ENCODE results near the gene FCRLB.
"Not testable (repeated sequence)": the region's sequence is repeated elsewhere in the genome, so short reads cannot be mapped to it uniquely, and the experiment has no call there.

Gene FCRLB

DNA sequence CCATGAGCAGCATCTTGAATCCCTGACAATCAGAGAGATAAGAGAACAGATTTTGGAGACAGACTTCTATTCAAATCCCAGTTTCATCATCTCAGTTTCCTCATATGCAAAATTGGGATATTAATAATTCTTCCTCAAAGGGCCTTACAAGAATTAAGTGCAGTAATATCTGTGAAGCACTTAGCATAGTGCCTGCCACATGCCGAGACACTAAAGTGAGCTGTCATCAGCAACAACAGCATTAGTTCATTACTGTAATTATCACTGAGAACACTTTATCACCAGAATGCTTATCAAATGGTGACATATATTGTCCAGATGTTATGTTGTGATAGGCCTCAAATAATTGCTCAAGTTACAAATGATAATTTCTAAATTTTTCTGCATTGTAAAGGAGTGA is 922 bp upstream of the FCRLB start:
- DNase-seq = peak in 3 of 4 experiments; percentile 30 to 50 (median 49)

DNA sequence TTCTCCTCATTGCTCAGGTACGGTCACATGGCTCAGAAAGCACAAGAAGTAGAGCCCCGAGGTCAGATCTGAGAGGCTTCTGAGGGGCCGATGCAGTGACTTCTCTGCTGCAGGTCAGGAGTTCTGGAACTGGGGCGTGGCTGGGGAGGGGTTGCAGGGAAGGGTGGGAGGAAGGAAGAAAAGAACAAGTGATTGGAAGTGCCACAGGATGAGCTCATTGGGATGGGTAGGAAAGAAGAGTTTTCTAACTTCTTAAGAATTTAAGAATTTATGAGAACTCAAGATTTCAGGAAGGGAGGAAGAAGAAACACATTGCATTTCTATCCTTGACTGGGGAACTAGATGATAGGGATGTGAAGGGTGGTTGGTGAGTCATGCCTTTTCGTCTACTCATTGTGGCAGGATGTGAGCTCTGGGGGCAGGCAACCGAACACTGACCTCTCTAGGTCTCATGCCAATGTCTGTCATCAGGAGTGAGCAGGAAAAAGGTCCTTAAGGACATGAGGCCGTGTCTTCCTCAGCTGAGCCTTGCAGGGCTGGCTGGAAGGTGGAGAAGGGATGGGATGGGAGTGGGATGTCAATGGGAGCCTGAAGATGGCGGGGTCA is 497 bp downstream of the FCRLB start:
- peak; percentile 87 to 95 (median 91) for DNase-seq

DNA sequence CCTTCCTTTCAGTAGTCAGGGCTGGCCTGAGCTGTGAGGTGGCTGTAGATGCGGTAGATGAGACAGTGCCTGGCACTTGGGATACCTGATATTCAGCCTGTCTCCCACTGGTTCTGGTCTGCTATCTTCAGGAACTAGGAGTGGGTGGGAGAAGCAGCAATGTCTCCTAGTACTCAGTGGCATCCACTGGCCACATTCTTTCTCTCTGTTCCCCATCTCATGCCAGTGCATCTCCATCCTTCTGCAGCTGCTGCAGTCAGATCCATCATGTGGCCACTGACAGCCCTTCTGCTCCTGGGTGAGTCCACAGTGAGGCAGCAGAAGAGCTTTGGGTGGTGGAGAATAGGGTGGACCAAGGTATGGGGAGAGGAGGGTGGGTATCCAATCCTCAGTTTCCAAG is 1.1 kb downstream of the FCRLB start:
- DNase-seq = peak in 3 of 4 experiments; percentile 28 to 31 (median 30)

DNA sequence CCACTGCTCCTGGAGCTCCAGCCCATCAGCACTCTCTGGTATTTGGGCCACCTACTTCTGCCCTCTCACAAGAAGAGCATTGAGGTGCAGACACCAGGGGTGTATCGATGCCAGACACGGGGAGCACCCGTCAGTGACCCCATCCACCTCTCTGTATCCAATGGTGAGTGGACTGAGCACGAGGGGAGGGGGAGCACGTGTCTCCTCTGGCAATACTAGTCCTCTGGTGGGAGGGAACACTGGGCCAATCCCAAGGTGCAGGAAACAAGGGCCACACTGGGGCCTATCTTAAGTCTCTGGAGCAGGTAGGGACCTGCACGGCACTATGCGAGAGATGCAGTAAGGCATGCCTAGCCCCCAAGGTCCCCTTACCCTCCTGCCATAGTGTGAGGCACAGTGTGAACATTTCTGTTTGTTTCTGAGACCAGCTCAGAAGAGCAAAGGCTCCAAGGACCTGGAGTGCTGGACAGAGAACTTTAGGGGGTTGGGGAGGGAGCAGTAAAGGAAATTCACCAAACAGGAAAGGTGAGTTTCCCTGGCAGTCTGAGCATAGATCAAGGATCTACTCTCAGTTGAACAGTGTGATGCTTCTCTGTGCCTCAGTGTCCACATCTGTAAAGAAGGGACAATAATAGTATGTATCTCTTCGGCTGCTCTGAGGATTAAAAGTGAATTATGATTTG is 2.3 kb downstream of the FCRLB start:
- DNase-seq = no peak

DNA sequence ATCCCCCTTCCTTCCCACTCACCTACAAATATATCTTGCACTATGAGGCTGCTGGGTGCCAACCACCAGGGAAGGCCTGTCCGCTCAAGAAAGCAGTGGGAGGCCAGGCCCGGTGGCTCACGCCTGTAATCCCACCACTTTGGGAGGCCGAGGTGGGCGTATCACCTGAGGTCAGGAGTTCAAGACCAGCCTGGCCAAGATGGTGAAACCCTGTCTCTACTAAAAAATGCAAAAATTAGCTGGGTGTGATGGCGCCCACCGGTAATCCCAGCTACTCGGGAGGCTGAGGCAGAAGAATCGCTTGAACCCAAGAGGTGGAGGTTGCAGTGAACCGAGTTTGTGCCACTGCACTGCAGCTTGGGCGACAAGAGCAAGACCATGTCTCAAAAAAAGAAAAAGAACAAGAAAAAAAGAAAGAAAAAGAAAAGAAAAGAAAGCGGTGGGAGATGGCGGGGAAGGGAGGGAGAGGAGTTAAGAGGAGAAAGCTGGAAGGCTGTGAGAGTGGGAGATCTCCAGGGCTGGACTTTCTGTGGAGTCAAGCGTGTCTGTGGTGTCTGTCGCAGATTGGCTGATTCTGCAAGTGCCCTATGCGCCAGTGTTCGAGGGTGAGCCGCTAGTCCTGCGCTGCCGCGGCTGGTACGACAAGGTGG is 4.0 kb downstream of the FCRLB start:
- not testable (repeated sequence) for DNase-seq

DNA sequence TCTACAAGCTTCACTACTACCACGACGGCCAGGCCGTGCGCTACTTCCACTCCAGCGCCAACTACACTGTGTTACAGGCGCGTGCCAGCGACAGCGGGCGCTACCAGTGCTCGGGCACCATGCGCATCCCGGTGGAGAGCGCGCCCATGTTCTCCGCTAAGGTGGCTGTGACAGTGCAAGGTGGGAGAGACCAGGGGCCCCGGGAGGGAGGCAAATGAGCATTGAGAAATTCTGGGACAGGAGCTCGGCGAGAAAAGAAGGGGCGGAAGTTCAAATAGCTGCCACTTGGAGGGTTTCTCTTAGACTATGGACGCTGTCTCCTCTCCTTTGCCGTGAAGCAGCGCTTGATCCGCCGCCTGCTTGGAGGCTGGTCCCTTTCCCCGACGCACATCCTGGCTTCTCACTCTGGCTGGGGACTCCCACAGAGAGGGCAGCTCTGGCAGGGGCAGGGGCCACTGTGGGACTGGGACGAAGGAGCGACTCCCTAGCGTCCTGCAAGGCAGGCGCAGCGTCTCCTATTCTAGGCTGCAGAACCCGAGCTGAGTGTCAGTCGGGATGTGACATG is 4.6 kb downstream of the FCRLB start:
- peak; percentile 41 to 72 (median 53) for DNase-seq

DNA sequence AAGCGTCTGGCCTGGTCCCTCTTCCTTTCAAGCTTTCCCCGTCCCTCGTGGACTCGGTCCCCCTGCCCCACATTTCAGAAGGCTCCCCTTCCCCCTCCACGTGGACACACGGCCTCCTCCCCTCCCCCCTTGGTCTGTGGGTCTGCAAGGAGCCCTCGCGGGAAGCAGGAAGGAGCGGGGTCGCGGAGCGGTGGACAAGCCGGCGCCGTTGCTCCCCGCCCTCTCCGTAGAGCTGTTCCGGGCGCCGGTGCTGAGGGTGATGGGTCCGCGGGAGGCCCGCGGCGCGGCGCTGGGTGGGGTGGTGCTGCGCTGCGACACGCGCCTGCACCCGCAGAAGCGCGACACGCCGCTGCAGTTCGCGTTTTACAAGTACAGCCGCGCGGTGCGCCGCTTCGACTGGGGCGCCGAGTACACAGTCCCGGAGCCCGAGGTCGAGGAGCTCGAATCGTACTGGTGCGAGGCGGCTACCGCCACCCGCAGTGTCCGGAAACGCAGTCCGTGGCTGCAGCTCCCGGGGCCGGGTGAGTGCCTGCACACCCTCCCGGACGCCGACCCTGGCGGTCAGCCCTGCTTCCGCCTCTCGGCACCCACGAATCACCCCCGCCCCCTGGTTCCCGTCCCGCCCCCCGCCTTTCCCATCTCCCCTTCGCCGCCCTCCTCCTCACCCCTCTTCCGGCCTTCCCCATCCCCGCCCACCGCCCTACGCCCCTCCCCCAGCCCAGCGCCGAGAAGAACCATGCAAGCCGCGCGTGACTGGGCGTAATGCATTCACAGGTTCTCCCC is 5.3 kb downstream of the FCRLB start:
- DNase-seq = peak; percentile 86 to 94 (median 88)

DNA sequence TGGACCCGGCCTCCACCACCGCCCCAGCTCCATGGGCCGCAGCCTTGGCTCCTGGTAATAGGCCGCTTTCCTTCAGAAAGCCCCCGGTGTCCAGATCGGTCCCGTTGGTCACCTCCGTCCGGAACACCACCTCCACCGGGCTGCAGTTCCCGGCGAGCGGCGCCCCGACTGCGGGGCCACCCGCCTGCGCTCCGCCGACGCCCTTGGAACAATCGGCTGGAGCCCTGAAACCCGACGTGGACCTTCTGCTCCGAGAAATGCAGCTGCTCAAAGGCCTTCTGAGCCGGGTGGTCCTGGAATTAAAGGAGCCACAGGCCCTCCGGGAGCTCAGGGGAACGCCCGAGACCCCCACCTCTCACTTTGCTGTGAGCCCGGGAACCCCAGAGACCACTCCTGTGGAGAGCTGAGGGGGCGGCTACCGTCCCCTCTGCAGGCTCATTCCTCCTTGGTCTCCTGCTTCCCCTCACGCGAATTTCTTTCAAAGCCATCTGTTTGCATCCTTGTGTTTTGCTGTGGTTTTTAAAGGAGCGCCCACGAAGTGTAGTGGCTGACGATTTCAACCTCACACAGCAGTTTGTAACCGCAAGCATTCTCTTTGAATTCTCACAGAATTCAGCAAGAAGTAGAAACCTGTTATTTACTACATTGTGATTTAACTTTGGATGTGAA is 6.0 kb downstream of the FCRLB start:
- peak; percentile 76 to 89 (median 82) for DNase-seq

DNA sequence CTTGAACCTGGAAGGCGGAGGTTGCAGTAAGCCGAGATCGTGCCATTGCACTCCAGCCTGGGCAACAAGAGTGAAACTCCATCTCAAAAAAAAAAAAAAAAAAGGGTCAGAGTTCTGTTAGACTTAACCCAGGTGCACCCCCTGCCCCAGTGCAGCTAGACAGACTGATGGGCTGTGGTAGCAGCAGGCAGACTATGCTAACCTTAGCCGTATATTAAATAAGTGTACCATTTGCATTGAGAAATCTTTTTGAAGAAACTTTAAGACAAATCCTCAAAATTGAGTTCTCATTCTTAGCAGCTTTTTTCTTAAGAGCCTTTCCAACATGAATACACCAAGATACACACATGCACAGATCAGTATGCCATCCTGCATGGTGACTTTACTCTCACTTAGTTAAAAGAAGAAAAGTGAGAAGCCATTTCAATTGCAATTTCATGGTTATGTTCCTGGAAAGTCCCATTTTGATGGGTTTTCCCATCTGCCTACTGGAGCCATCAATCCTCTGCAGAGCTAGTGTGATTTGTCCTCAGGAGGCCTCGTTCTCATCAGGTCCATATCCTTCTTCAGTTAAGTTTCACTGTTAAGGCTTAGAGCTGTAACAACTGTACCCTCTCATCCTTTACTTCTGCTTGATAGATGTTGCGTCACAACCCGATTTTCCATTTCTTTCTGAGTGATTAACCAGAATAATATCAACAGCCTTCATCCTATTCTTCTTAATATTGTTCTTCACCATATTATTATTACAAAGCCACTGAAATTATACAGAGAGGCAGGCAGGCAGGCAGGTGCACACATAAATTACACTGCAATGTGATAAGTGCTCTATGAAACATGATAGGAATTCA is 7.3 kb downstream of the FCRLB start:
- peak in 3 of 4 experiments; percentile 37 to 54 (median 39) for DNase-seq

DNA sequence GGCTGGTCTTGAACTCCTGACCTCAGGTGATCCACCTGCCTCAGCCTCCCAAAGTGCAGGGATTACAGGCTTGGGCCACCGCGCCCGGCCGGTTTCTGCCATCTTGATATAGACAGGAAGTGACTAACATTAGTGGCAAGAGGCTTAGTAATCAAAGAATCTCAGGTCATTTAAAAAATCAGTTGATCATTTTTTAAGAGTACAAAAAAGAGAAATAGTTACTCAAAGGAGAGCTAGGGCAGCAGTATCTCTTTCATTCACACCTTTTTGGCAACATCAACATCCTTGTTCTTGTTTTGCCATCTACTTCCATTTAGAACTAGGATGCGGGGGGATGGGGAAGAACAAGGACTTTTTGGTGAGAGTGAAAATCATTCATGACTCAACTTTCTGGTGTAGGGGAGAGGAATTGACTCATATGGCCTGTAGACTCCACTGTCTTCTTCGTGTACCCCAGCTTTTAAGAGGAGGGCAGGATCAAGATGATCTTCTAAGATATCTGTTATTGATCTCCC is 8.8 kb downstream of the FCRLB start:
- peak; percentile 24 to 67 (median 49) for DNase-seq

DNA sequence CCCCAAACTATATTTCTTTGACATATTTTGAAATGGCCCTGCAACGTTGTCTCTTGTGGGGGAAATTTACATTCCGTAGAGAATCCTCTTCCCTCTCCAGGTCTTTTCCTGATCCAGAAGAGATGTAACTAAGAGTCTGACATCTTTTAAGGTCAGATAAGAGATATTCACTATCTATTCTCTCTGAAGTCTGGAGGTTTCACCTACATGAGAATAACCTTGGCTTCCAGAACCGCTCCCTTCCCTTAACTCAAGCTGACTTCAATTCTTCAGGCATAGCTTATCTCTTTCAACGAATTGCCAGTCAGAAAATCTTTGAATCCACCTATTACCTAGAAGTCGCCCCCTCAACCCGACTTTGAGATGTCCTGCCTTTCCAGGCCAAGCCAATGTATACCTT is 9.9 kb downstream of the FCRLB start:
- DNase-seq = no peak

DNA sequence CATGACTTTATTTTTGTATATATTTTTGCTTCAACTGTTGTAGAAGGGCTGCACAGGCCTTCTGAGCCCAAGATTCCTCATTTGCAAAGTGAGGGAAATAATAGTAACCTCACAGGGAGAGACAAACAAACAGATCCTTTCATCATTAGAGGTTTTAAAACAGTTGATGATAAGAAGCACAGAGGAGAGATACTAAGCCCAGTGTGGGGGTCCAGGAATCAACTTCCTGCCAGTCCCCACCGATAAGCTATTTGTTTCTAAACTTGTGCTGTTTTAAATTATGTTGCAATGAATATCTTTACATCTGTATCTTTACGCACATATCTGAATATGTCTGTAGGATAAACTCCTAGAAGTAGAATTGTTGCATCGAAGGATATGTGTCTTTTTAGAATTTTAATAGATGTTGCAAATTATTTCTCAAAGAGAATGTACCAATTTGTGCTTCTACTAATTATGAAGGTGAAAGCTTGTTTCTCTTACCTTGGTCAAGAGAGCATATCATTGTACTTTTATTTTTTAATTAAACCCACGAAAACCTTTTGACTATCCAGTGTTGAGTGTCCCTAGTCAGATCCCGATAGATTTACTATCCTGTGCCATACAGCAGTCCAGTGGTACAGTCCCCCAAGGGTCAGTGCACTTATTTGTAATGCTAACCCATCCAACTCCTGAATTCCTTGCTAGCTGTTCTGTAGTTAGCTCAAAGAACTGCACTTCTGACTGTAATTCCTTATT is 10.8 kb downstream of the FCRLB start:
- no peak for DNase-seq

DNA sequence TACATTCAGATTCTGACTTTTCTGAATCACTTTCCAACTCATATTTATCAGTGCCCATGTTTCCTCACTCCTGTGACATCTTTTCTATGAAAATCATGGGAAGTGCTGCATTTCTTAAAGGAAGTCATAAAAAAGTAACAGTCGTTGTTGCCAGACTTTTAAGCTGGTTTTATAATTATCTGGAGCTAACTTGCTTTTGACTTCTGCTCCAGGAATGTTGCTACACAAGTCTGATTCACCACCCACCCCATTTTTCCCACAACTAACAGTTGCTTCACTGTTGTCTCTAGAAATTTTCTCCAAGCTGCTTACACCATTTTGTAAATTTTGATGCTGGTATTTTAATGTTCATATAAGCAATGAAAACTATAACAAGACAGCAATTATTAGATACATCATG is 12.2 kb downstream of the FCRLB start:
- peak; percentile 72 to 89 (median 80) for DNase-seq

DNA sequence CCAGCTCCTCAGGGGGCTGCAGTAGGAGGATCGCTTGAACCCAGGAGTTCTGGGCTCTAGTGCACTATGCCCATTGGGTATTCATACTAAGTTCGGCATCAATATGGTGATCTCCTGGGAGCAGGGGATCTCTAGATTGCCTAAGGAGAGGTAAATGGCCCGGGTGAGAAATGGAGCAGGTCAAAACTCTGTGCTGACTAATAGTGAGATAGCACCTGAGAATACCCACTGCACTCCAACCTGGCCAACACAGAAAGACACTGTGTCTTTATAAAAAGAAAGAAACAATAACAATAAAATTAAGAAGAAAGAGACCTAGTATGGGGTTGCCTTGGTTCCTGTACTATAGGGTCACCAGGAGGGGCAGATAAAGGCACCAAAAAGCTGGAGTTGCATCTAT is 14.5 kb downstream of the FCRLB start:
- no peak for DNase-seq

DNA sequence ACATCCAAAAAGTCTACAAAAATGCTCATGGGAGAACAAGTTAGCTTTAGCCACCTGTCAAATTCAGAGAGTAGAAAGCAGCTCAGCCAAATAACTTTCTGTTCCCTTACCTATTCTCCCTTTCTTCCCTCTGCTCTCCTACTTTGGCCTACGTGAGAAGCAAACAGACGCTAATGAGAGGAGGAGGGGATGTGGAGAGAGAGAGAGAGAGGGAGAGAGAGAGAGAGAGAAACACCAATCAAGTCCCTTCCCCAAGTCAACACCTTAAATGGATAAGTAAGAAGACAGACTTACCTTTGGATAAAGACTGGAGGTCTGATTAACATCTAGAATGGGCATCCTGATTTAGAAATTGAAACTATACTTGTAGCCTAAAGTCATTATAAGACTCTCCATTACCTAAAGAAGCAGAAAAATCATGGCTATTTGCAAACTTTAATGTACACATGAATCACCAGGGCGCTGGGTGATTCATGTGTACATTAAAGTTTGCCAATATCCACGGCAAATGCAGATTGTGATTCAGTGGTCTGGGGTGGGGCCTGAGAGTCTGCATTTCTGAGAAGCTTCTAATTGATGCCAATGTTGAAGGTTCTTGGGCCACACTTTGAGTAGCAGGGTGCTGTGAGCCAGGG is 15.1 kb downstream of the FCRLB start:
- DNase-seq = peak in 2 of 4 experiments; percentile 18 to 35

DNA sequence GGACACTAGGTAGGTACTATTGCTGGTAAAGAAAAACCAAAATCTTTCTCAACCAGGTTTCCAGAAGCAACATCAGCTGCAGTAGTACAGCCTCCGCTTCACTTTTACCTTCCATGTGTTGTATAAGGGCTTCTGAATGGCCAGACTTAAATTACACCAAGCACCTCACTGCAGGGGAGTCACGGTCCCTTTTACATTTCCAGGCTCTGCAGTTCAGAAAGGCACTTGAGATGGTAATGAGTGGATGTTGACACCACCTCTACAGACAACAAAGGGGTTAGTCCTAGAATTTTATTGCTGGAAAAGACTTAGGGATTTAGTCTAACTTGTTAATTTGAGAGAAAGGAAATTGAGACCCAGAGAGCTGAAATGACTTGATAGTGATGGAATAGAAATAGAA is 16.3 kb downstream of the FCRLB start:
- DNase-seq = no peak

DNA sequence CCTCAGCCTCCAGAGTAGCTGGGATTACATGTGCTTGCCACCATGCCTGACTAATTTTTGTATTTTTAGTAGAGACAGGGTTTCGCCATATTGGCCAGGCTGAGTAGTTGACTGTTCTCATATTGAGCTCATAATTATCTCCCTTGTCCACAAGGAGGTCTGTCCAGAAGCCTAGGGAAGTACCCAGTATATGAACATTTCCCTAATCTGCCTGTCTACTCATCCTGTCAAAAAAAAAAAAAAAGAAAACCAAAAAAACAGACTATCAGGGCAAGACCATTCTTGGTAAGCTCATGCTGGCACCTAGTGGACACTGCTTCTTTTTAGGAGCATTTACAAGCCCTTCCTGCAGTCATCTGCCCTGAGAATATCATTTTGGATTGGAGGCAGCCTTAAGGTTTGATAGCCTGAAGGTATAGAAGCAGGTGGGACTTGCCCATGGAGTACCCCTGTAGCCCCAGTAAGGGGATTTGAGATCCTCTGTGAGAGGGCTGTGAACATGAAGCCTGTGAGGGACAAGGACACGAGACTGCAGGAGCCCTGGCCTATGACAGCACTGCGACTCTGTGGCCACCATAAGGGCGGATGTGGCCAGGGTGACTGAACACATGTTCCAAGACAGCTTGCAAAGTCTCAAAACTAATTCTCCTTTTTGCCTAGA is 17.4 kb downstream of the FCRLB start:
- DNase-seq = peak; percentile 85 to 96 (median 88)

DNA sequence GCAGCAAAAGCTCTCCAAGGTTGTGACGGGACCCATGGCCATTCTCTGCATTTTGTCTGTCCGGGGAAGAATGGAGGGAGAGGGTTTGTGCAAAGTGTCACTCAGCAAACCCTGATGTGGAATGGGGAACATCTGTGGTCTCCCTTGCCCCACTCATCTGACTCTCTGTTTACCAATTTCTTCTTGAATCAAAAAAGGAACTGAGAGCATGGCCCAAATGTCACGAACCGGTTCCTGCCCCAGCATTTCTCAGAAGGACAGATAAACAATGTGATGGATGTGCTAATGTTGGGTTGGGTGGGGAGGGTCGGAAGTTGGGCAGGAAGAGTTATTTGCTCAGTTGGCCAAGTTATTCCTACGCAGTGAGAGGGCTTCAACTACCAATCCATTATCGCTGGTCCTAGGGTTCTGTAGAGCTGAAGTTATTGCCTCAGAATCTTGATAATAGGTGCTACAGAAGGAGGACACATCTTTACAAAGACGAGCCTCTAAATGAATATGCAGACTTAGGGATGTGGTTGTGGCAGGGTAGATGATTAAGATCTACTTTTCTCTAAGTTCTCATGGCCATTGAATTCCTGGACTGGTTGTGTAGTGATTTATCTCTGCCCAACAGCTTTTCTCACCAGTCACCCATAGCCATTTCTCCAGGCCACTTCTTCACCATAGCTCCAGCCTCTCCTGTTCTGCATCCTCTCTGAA is 18.7 kb downstream of the FCRLB start:
- DNase-seq = peak; percentile 75 to 90 (median 84)

Data from suppressor macrophage (primary cell).